ENCODE data around the gene NELFE. TPM values are rescaled to one million over a fixed set of nuclear protein-coding genes. Genes with fewer than 3 reads are reported as not detected.
A peak's percentile ranks its signal among the peaks of the same experiment; 100 is the strongest.

Gene NELFE
- total and polyA plus RNA-seq, 2 of the 13 experiments (the other 11 are each of a cell fraction or from before 2014, with no cell fraction given): 51.3 to 69.8 TPM

DNA sequence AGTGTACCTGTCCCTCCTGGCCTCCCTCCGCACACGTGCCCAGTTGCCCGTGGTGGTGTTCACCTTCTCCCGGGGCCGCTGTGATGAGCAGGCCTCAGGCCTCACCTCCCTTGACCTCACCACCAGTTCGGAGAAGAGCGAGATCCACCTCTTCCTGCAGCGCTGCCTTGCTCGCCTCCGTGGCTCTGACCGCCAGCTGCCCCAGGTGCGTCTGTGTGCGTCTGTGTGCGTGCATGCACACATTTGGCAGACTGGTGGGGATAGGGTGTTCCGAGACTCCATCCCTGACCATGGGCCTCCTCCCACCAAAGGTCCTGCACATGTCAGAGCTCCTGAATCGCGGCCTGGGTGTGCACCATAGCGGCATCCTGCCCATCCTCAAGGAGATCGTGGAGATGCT, 5.2 kb upstream of the NELFE start (continued):
- no peak for TF ChIP-seq KDM5A (IDR thresholded peaks at IDR 0.05; ENCODE audit: borderline replicate concordance, low read length)
- TF ChIP-seq HMG20A (CRISPR knock-in tag; IDR thresholded peaks at IDR 0.05; ENCODE audit: borderline replicate concordance): no peak
- no peak for TF ChIP-seq ZNF562 (CRISPR knock-in tag; IDR thresholded peaks at IDR 0.05; ENCODE audit: borderline replicate concordance)
- TF ChIP-seq, protein P1, sequence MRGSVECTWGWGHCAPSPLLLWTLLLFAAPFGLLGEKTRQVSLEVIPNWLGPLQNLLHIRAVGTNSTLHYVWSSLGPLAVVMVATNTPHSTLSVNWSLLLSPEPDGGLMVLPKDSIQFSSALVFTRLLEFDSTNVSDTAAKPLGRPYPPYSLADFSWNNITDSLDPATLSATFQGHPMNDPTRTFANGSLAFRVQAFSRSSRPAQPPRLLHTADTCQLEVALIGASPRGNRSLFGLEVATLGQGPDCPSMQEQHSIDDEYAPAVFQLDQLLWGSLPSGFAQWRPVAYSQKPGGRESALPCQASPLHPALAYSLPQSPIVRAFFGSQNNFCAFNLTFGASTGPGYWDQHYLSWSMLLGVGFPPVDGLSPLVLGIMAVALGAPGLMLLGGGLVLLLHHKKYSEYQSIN (CRISPR knock-in tag; IDR thresholded peaks at IDR 0.05; ENCODE audit: borderline replicate concordance): no peak
- TF ChIP-seq SMAD1 (CRISPR knock-in tag; IDR thresholded peaks at IDR 0.05; ENCODE audit: borderline replicate concordance, low read depth): no peak
- TF ChIP-seq RBFOX2 (IDR thresholded peaks at IDR 0.05; ENCODE audit: low read depth, low read length): 0 out of 2 replicates have a peak, but pooled peaks have one; percentile 42
- TF ChIP-seq ZNF33A (CRISPR knock-in tag; IDR thresholded peaks at IDR 0.05; ENCODE audit: borderline replicate concordance): no peak

DNA sequence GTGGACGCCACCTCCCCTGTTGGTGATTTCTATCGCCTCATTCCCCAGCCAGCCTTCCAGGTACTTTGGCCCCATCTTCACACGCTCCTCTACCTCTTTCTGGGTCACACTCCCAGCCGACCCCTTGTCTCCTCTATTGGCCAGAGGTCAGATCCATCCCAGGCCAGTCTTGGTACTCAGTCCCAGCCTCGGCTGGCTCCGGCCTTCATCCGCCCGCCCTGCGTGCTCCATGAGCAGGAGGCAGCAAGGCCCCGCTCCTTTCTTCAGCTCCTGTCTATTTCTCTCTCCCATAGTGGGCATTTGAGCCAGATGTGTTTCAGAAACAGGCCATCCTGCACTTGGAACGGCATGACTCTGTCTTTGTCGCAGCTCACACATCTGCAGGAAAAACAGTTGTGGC, 2.8 kb upstream of the NELFE start:
- ATAC-seq (no peak), DNase-seq (ENCODE audit: low spot score) (no peak)
- BruUV-seq (replicated peaks): no TSS peak
- no peak for TF ChIP-seq CBFB (CRISPR knock-in tag; IDR thresholded peaks at IDR 0.05)
- TF ChIP-seq MBD4 (IDR thresholded peaks at IDR 0.05; ENCODE audit: borderline replicate concordance, low read length): no peak
- TF ChIP-seq, protein P2, sequence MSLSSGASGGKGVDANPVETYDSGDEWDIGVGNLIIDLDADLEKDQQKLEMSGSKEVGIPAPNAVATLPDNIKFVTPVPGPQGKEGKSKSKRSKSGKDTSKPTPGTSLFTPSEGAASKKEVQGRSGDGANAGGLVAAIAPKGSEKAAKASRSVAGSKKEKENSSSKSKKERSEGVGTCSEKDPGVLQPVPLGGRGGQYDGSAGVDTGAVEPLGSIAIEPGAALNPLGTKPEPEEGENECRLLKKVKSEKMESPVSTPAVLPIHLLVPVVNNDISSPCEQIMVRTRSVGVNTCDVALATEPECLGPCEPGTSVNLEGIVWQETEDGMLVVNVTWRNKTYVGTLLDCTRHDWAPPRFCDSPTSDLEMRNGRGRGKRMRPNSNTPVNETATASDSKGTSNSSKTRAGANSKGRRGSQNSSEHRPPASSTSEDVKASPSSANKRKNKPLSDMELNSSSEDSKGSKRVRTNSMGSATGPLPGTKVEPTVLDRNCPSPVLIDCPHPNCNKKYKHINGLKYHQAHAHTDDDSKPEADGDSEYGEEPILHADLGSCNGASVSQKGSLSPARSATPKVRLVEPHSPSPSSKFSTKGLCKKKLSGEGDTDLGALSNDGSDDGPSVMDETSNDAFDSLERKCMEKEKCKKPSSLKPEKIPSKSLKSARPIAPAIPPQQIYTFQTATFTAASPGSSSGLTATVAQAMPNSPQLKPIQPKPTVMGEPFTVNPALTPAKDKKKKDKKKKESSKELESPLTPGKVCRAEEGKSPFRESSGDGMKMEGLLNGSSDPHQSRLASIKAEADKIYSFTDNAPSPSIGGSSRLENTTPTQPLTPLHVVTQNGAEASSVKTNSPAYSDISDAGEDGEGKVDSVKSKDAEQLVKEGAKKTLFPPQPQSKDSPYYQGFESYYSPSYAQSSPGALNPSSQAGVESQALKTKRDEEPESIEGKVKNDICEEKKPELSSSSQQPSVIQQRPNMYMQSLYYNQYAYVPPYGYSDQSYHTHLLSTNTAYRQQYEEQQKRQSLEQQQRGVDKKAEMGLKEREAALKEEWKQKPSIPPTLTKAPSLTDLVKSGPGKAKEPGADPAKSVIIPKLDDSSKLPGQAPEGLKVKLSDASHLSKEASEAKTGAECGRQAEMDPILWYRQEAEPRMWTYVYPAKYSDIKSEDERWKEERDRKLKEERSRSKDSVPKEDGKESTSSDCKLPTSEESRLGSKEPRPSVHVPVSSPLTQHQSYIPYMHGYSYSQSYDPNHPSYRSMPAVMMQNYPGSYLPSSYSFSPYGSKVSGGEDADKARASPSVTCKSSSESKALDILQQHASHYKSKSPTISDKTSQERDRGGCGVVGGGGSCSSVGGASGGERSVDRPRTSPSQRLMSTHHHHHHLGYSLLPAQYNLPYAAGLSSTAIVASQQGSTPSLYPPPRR (CRISPR knock-in tag; IDR thresholded peaks at IDR 0.05; ENCODE audit: borderline replicate concordance): no peak
- no peak for TF ChIP-seq ZNF660 (CRISPR knock-in tag; IDR thresholded peaks at IDR 0.05; ENCODE audit: borderline replicate concordance, low read depth)
- TF ChIP-seq NFYB (CRISPR knock-in tag; IDR thresholded peaks at IDR 0.05): no peak
- no peak for TF ChIP-seq ZNF775 (CRISPR knock-in tag; IDR thresholded peaks at IDR 0.05; ENCODE audit: borderline replicate concordance)
- no peak for TF ChIP-seq MXI1 (IDR thresholded peaks at IDR 0.05; ENCODE audit: borderline replicate concordance, low read depth, low read length)
- no peak for TF ChIP-seq NFIC (IDR thresholded peaks at IDR 0.05; ENCODE audit: low read length)

More for the DNA sequence above, 2.8 kb upstream of the NELFE start:
- H3K79me2 ChIP-seq (ENCODE audit: insufficient read depth, low read length): peaks cover 39% of the 10 kb centered on the region
- in situ Hi-C loops (cut with HindIII; ENCODE audit: extremely low pct_ligation_motif_present, low pct_unique_long_range_greater_than_20kb) (no loop called here), intact Hi-C loops (cut with micrococcal nuclease; ENCODE audit: unreplicated experiment) (no loop called here)
- H3K9me3 ChIP-seq (ENCODE audit: low read length): no peaks in the 10 kb centered on the region
- no peak for FAIRE-seq
- H4K20me1 ChIP-seq (ENCODE audit: insufficient read depth, low read length): no peaks in the 10 kb centered on the region
- peaks cover 31% of the 10 kb centered on the region for H3K4me1 ChIP-seq (ENCODE audit: insufficient read depth, low read length)
- H3K4me2 ChIP-seq (ENCODE audit: low read depth, low read length): no peak overlapping the region
- no peak overlapping the region for H3K9ac ChIP-seq (ENCODE audit: insufficient read depth, low read depth, low read length)
- WGBS (ENCODE audit: low lambda C conversion rate): 98% methylated on average over 12 of the region's 12 CpGs
- H3K4me3 ChIP-seq (replicated peaks in 1 of 3; ENCODE audit: insufficient read depth in 1 of 3, low read depth in 2 of 3, low read length in 3 of 3): no peak overlapping the region
- CTCF ChIA-PET (ENCODE audit: low intra/inter-chr PET ratio, low total read pairs): no interaction called here
- no peaks in the 10 kb centered on the region; a peak in 1 of 5 replicates for H3K27me3 ChIP-seq (ENCODE audit: control insufficient read depth in 1 of 2, insufficient read depth in 2 of 2, low read length in 2 of 2)
- peaks cover 41 to 70% of the 10 kb centered on the region in 2 experiments for H3K36me3 ChIP-seq (replicated peaks in 1 of 2; ENCODE audit: control insufficient read depth in 1 of 2, insufficient read depth in 2 of 2, low read length in 2 of 2)
- H3K27ac ChIP-seq (ENCODE audit: extremely low read length, insufficient read depth, low read length): no peak overlapping the region
- POLR2A ChIA-PET: interaction anchor here (7.7 kb wide), 1 partner anchor 8 kb away, joined by 142 read pairs; the partner anchor contains the start of gene DXO
- H2AFZ ChIP-seq (ENCODE audit: low read length): no peak overlapping the region
